ENCODE measurements around the gene PHACTR3.

DNA sequence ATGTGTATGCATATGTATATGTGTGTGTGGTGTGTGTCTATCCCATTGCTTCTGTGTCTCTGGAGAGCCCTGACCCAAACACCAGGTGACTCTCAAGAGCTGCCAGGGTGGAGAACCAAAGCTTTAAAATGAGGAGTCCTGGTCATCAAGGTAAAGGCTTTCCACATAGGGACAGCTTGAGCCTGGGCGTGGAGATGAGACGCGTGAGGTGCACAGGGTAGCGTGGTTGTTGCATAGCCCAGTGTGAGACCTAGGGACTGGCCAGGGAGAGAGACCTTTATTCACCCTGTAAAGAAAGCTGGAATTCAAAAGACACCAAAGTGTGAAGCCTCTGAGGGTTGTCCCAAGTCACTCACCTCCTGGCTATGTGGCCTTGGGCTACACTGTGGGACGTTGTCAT lies 180.0 kb downstream of the PHACTR3 start:
- TF ChIP-seq CTCF (IDR thresholded peaks at IDR 0.05; ENCODE audit: low read depth, low read length, missing input control) (no peak), GABPA (IDR thresholded peaks at IDR 0.05 in 1 of 2, conservative IDR thresholded peaks at IDR 0.05 in 1 of 2) (no peak), HNF4A (conservative IDR thresholded peaks at IDR 0.05) (no peak), RXRA (IDR thresholded peaks at IDR 0.05) (no peak), REST (IDR thresholded peaks at IDR 0.05) (no peak), EGR1 (IDR thresholded peaks at IDR 0.05; ENCODE audit: low read depth in 2 of 2) (no peak), JUND (IDR thresholded peaks at IDR 0.05) (no peak), FOXA1 (IDR thresholded peaks at IDR 0.05) (no peak), RAD21 (IDR thresholded peaks at IDR 0.05) (no peak), TAF1 (conservative IDR thresholded peaks at IDR 0.05) (no peak), SP1 (IDR thresholded peaks at IDR 0.05) (no peak)
- TF ChIP-seq, protein P1, sequence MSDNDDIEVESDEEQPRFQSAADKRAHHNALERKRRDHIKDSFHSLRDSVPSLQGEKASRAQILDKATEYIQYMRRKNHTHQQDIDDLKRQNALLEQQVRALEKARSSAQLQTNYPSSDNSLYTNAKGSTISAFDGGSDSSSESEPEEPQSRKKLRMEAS (IDR thresholded peaks at IDR 0.05): no peak

All from liver (tissue), 3 donors.